Ovary (tissue), 3 donors: ENCODE measurements around the gene GPC1.

Source experiments
- CTCF ChIP-seq, 3 donors: fragments of 450-650 bp in 2 of 3; fragments of 200-600 bp in 1 of 3; IDR thresholded peaks; one replicate each; pipeline versions ENCODE4 v1.5.1 to v1.8.0; 2016 to 2022; ENCODE audit warnings: antibody characterized with exemption in 3 of 3, mild to moderate bottlenecking in 1 of 3
- POLR2A ChIP-seq: fragments of 450-650 bp; IDR thresholded peaks from one replicate; pipeline ENCODE4 v1.6.1; 2017; ENCODE audit warnings: antibody characterized with exemption, mild to moderate bottlenecking, moderate library complexity
- donor health status: DM: no; HTN: no; CAD: no.

- TF ChIP-seq CTCF (IDR thresholded peaks at IDR 0.05): no peak
- no peak for TF ChIP-seq POLR2A
Measured at GRCh38 chr2:240467149-240467642, 31.7 kb downstream of the GPC1 start.
